Psoas muscle (tissue), 8 donors: ENCODE results near the gene OR56A4. TPM values are rescaled to one million over a fixed set of nuclear protein-coding genes. Genes with fewer than 3 reads are reported as not detected.
A peak's percentile ranks its signal among the peaks of the same experiment; 100 is the strongest.
"Not testable (repeated sequence)": the region's sequence is repeated elsewhere in the genome, so short reads cannot be mapped to it uniquely, and the experiment has no call there.

Experiments
- ATAC-seq, 4 donors: fragments of 200-7000 bp; cut with Tn5 transposase; one replicate each; pipeline ENCODE4 v1.9.1; 2020; ENCODE audit warnings: moderate library complexity in 3 of 4, mild to moderate bottlenecking in 2 of 4
- DNase-seq, 2 donors: peaks; one replicate each; pipeline ENCODE4 v3.0.0-alpha.2; 2020
- H3K27ac ChIP-seq: fragments of 200-600 bp; one replicate; pipeline ENCODE4 v1.8.0; 2022
- H3K27me3 ChIP-seq, 3 donors: fragments of 200-600 bp in 1 of 3; one replicate each; pipeline versions ENCODE4 v1.6.1 to v1.8.0; 2013 to 2022; ENCODE audit warnings: low read length in 2 of 3, mild to moderate bottlenecking in 2 of 3, moderate library complexity in 1 of 3; ENCODE audit not compliant: insufficient read depth in 3 of 3
- H3K36me3 ChIP-seq, 2 donors: fragments of 200-600 bp in 1 of 2; one replicate each; pipeline versions ENCODE4 v1.6.1 to v1.8.0; 2013 to 2022; ENCODE audit warnings: low read depth in 1 of 2, mild to moderate bottlenecking in 1 of 2, moderate library complexity in 1 of 2; ENCODE audit not compliant: insufficient read depth in 1 of 2
- H3K4me1 ChIP-seq: fragments of 200-600 bp; one replicate; pipeline ENCODE4 v1.8.0; 2022
- H3K4me3 ChIP-seq: fragments of 200-600 bp; one replicate; pipeline ENCODE4 v1.8.0; 2022; ENCODE audit warnings: mild to moderate bottlenecking
- H3K9me3 ChIP-seq: fragments of 200-600 bp; one replicate; pipeline ENCODE4 v1.8.0; 2022
- whole genome bisulfite sequencing, 3 donors: extraction: QIAGEN DNeasy Blood & Tissue Kit; methylation state at CpG; one replicate each; pipeline versions ENCODE4 v1.1.6 to v1.1.7; 2013; 5-methylcytosine and 5-hydroxymethylcytosine counted together
- intact Hi-C, 2 donors: fragments of 100-400 bp; cut with DNase I; formaldehyde crosslinking; loops; one replicate each; pipeline versions ENCODE4 v1.11.0 to v1.14.2; 2022
- polyA plus RNA-seq, 3 donors: library from polyadenylated mRNA; stranded (reverse); fragments of 200-250 nt; gene quantifications; one replicate each; pipeline ENCODE4 v1.2.3, GENCODE V29; 2013
- total RNA-seq, 4 donors: library from RNA; stranded (reverse); fragmentation: NEBNext Ultra II Directional in 2 of 4; extraction: Animal tissue kit (Norgen Biotek cat#: 25700) in 2 of 4; gene quantifications; one replicate each; pipeline versions ENCODE4 v1.2.1 to v1.2.4, GENCODE V29; 2021 to 2023
- TF ChIP-seq, protein P1 (sequence below): fragments of 200-600 bp; IDR thresholded peaks from one replicate; pipeline ENCODE4 v1.8.0; 2022; ENCODE audit warnings: antibody characterized with exemption
- donor health status: healthy with polysubstance abuse.
- donor health status: DM: no; HTN: no; CAD: no; lungs with moderate emphysema.
- donor health status: Bipolar disorder and iron deficiency.
- donor health status: healthy.
- donor health status: DM: yes; HTN: yes; CAD: no.
- donor health status: DM: no; HTN: no; CAD: no.
- donor health status: DM: no; HTN: no; CAD: no.
- donor health status: DM: yes; HTN: yes; CAD: no.

The OR56A4 gene
- total and polyA plus RNA-seq, 7 donors, result not detected

DNA sequence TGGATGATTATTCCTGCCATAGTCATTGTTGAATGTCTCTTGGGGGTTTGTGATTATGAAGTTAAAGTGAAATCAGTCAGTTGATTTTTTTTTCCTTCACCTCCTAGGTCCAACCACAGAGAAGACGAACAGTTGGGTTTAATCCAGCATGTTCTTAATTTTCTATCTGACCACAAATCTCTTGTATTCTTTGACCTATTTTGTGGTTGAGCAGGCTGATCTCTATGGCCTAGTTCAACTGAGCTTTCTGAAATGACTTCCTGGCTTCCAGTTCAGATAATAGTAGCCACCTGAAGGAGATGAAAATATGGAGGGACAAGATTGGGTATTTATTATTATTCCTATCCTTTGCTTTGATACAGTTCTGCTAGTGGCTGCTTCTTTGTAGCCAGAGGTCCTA, 33.2 kb downstream of the OR56A4 start:
- TF ChIP-seq, protein P1, sequence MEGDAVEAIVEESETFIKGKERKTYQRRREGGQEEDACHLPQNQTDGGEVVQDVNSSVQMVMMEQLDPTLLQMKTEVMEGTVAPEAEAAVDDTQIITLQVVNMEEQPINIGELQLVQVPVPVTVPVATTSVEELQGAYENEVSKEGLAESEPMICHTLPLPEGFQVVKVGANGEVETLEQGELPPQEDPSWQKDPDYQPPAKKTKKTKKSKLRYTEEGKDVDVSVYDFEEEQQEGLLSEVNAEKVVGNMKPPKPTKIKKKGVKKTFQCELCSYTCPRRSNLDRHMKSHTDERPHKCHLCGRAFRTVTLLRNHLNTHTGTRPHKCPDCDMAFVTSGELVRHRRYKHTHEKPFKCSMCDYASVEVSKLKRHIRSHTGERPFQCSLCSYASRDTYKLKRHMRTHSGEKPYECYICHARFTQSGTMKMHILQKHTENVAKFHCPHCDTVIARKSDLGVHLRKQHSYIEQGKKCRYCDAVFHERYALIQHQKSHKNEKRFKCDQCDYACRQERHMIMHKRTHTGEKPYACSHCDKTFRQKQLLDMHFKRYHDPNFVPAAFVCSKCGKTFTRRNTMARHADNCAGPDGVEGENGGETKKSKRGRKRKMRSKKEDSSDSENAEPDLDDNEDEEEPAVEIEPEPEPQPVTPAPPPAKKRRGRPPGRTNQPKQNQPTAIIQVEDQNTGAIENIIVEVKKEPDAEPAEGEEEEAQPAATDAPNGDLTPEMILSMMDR, result no peak
- no peak overlapping the region for H3K27ac ChIP-seq

DNA sequence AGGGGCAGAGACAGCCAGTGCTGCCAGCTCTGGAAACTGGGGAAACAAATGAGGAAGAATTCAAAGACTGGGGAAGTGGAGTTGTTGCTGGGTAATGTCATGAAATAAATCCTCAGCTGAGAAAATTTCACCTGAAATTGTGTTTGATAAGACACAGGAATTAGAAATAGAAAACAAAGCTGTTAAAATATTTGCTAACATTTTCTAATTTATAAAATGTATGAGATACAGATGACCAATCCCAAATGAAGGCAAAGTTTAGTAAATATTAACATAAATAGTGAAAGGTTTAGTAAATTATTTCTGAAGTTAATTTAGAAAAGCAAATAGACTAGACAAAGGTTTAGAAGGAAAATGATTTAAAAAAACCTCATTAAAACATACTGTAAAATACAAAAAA, 38.4 kb downstream of the OR56A4 start, which contains the start of gene OR56A5:
Gene OR56A5, minus strand, starts transcription at position 101 of the 400 bp plus-strand sequence. Its CDS starts 0 bp downstream, at position 101.
- no peak within 1 kb of the TSS for H3K4me3 ChIP-seq
- H3K4me1 ChIP-seq, result no peaks in the 10 kb centered on the region
- no peak within 1 kb of the TSS for H3K27ac ChIP-seq
- ATAC-seq (no peak), DNase-seq (no peak)
- TF ChIP-seq, protein P1, result no peak
- peaks cover under 1% of the 10 kb centered on the region for H3K9me3 ChIP-seq
- no peaks in the 10 kb centered on the region for H3K27me3 ChIP-seq
- no peaks in the 10 kb centered on the region for H3K36me3 ChIP-seq
- intact Hi-C loops, result no loop called here

More for the DNA sequence above, 33.2 kb downstream of the OR56A4 start:
- Histone ChIP-seq H3K27me3 (no peaks in the 10 kb centered on the region), H3K4me1 (no peaks in the 10 kb centered on the region), H3K9me3 (no peaks in the 10 kb centered on the region), H3K36me3 (no peaks in the 10 kb centered on the region), H3K4me3 (no peak overlapping the region)
- WGBS, 3 donors, result 60 to 70% (median 61%) methylated on average over 1 of the region's 1 CpG
- ATAC-seq (no peak), DNase-seq (no peak)
- intact Hi-C loops, result no loop called here

DNA sequence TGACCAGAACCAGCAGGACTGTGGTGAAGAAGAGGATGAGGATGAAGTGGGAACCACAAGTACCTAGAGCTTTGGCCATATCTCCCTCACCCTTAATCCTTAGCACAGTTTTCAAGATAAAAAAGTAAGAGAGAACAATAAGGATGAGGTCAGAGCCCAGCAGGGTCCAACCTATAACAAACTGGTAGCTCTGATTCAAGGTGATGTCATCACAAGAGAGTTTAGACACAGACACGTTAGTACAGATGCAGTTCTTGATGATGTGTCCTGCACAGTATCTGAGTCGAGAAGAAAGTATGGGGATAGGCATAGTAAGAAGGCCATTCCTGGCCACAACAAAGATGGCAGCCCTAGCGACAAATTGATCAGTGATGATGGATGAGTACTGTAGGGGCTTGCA, 39.0 kb downstream of the OR56A4 start:
- Histone ChIP-seq H3K9me3 (peaks cover 7% of the 10 kb centered on the region), H3K27me3 (no peaks in the 10 kb centered on the region), H3K36me3 (no peaks in the 10 kb centered on the region), H3K4me3 (no peak overlapping the region), H3K4me1 (no peaks in the 10 kb centered on the region), H3K27ac (no peak overlapping the region)
- intact Hi-C loops, result no loop called here
- TF ChIP-seq, protein P1, result no peak
- 57 to 87% (median 60%) methylated on average over 3 of the region's 3 CpGs for WGBS, 3 donors
- no peak for DNase-seq
- ATAC-seq, result no peak

DNA sequence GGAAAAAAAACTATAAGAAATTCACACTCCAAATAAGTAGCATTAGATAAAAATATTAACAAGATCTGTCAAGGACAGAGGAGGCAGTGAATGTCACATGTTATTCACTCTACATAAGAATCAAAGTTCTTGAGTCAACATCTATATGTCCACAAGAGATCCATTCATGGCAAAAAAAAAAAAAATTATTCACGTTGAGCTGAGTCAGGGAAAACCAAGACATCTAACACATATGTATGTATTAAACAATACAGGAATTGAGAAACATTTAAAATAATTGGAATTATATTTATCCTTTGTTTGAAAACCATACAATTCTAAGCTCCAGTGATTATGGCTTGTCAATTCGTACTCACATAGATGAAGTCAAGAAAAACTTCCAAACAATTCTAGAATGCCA, 39.8 kb downstream of the OR56A4 start:
- TF ChIP-seq, protein P1, result no peak
- intact Hi-C loops, result no loop called here

DNA sequence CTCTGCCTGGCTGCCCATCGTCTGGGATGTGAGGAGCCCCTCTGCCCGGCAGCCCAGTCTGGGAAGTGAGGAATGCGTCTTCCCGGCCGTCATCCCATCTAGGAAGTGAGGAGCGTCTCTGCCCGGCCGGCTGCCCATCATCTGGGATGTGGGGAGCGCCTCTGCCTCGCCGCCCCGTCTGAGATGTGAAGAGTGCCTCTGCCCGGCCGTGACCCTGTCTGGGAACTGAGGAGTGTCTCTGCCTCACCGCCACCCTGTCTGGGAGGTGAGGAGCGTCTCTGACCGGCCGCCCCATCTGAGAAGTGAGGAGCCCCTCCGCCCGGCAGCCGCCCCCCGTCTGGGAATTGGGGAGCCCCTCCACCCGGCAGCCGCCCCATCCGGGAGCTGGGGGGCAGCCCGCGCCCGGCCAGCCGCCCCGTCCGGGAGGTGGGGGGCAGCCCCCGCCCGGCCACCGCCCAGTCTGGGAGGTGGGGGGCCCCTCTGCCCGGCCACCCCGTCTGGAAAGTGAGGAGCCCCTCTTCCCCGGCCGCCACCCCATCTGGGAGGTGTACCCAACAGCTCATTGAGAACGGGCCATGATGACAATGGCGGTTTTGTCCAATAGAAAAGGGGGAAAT, 45.9 kb downstream of the OR56A4 start:
- H3K27ac ChIP-seq, H3K4me3 ChIP-seq, ATAC-seq, H3K36me3 ChIP-seq, H3K4me1 ChIP-seq, intact Hi-C loops, H3K27me3 ChIP-seq: not testable (repeated sequence)
- 93 to 95% (median 94%) methylated on average over 20 to 40 of the region's 40 CpGs for WGBS, 3 donors
- H3K9me3 ChIP-seq, result peaks cover 18% of the 10 kb centered on the region
- DNase-seq, result peak in 1 of 2 donors; percentile 50

More for the DNA sequence above, 39.8 kb downstream of the OR56A4 start:
- no peak for DNase-seq
- H3K36me3 ChIP-seq, result no peaks in the 10 kb centered on the region
- ATAC-seq, result no peak
- no peak overlapping the region for H3K27ac ChIP-seq
- 61 to 69% (median 66%) methylated on average over 2 of the region's 2 CpGs for WGBS, 3 donors
- no peaks in the 10 kb centered on the region for H3K4me1 ChIP-seq
- H3K27me3 ChIP-seq, result no peaks in the 10 kb centered on the region
- H3K9me3 ChIP-seq, result peaks cover 8% of the 10 kb centered on the region
- H3K4me3 ChIP-seq, result no peak overlapping the region
